Central memory CD4-positive, alpha-beta T cell (primary cell): ENCODE data around the gene TXNDC17.
"Not testable (repeated sequence)": the region's sequence is repeated elsewhere in the genome, so short reads cannot be mapped to it uniquely, and the experiment has no call there.

Experiments used
- DNase-seq: peaks from one replicate; pipeline ENCODE4 v3.0.0; 2022

The TXNDC17 gene

GRCh38 chr17:6684881-6685767 lies 44.3 kb downstream of the TXNDC17 start:
- no peak for DNase-seq

GRCh38 chr17:6686026-6686425 lies 45.2 kb downstream of the TXNDC17 start:
- DNase-seq = no peak

- DNase-seq = no peak
Observed at GRCh38 chr17:6688944-6689343, 48.1 kb downstream of the TXNDC17 start.

- DNase-seq = no peak
Observed at GRCh38 chr17:6690641-6691040, 49.8 kb downstream of the TXNDC17 start.

GRCh38 chr17:6691546-6691945 lies 50.7 kb downstream of the TXNDC17 start:
- DNase-seq = no peak

GRCh38 chr17:6691958-6692357 lies 51.1 kb downstream of the TXNDC17 start:
- not testable (repeated sequence) for DNase-seq
